Ureter (tissue), 1 donor: ENCODE measurements around the gene STOML3. TPM values are rescaled to one million over a fixed set of nuclear protein-coding genes. Genes with fewer than 3 reads are reported as not detected.
"Not testable (repeated sequence)": the region's sequence is repeated elsewhere in the genome, so short reads cannot be mapped to it uniquely, and the experiment has no call there.

Experiments used
- DNase-seq: peaks from one replicate; pipeline ENCODE4 v3.0.0-alpha.2; 2020; ENCODE audit warnings: low spot score
- total RNA-seq: library from RNA; stranded (reverse); gene quantifications from one replicate; pipeline ENCODE4 v1.2.4, GENCODE V29; 2023
- donor health status: DM: yes; HTN: yes; CAD: no.

STOML3 gene, protein sequence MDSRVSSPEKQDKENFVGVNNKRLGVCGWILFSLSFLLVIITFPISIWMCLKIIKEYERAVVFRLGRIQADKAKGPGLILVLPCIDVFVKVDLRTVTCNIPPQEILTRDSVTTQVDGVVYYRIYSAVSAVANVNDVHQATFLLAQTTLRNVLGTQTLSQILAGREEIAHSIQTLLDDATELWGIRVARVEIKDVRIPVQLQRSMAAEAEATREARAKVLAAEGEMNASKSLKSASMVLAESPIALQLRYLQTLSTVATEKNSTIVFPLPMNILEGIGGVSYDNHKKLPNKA
- not detected for total RNA-seq

DNA sequence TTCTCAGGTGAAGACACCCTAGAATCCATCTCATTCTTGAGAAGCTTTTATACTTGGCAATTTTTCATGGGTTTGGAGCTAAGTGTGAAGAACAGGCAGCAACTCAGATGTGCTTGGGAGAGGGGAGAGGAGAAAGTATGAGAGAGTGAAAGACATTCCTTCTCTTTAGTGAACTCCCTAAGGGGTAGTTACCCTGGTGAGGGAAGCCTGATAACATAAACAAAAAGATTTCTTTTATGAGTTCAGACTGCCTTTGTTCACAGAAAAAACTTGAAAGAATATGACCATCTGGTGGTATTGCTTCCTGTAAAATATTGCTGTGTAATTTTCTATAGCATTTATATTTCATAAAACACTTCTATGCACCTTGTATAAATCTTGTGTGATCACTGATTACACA, at the start of gene STOML3:
TSS of gene STOML3 (minus strand) at position 139 of the 400 bp plus-strand sequence. CDS start at position 29, 110 bp downstream.
- DNase-seq = no peak

DNA sequence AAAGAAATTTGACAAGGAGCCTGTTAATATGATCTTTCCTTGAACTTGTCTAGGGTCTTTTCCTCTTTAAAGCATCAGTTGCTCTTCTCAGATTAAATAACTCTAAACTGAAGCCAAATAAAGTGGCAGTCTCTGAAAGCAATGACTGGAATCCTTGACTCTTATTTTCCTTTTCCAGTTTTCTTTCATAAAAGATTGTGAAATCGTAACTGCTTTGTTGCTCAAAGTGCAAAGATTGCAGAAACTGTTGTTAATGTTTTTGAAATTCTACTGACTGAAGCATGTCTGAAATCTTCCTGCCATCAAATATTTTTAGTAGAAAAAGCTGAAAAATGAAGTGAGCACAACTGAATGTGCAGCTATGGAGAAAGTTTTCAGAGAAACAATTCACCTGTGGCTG, 49.6 kb upstream of the STOML3 start:
- no peak for DNase-seq

DNA sequence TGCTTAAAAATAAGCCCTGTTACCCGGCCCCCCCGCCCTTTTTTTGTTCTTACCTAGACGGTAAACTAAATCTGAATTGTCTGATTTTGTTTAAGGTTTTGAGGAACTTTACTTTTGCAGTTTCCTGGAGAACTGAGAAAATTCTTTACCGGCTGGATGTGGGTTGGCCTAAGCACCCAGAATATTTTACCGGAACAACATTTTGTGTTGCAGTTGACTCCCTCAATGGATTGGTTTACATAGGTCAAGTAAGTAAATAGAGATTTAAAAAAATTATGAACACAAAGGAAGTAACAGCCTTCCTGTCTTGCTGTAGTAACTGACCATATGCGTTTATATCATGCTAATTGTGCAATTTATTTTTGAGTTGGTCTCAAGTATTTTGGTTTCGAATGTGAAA, 48.4 kb upstream of the STOML3 start:
- no peak for DNase-seq

DNA sequence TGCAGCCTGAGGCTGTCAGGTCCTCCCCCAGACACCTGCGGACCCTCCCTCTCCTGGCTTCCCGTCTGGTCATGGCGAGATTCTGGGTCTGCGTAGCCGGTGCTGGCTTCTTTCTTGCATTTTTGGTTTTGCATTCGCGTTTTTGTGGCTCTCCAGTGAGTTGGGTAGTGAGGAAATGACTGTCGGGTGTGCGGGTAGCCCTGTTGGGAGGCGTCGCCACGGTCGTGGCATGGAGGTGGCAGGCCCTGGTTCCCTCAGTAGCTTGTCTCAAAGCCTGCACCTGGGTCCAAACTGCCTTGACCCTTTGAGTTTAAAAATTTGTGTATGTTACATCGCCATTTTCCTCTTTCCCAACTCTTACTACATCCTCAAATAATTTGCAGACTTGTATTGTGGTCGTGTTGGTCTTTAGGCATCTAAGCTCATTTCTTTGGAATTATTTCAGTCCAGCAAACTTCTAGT, 48.0 kb upstream of the STOML3 start:
- DNase-seq = peak; percentile 48

DNA sequence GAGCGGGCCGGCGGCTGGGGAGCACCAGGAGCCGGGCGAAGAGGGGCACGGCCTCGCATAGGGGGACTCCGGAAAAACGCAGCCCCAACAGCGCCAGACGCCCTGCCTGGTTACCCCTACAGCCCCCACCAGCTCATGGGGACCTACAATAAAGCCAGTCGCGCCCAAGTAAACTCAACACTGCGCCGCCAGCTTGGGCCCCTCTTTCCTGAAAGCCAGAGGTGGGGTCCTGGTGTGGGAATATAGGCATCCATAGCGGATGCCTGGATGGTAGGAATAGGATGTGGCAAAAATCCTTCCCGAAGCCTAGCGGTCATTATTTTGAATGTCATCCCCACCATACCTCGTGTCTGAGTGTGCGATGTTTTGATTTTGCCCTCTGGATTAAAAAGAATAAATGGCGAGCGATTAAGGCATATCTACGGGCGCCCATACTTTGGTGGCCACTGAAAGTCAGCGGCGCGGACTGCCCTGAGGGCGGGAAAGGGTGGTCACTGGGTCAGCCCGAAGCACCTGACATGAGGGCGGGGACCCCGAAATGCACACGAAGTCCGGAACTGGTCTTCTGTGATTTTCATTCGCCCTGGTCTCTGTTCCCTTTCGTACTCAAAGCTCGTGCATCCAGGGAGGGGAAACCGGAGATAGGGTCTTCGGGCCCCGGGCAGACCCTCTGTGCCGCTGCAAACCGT, 47.4 kb upstream of the STOML3 start, which contains the start of the genes NHLRC3 and PROSER1:
TSS of gene NHLRC3 (plus strand) at position 577 of the 689 bp plus-strand sequence. CDS start 184 bp downstream, outside the sequence.
TSS of gene PROSER1 (minus strand) at position 210 of the 689 bp plus-strand sequence. CDS start 847 bp downstream, outside the sequence.
- peak; percentile 96 for DNase-seq

DNA sequence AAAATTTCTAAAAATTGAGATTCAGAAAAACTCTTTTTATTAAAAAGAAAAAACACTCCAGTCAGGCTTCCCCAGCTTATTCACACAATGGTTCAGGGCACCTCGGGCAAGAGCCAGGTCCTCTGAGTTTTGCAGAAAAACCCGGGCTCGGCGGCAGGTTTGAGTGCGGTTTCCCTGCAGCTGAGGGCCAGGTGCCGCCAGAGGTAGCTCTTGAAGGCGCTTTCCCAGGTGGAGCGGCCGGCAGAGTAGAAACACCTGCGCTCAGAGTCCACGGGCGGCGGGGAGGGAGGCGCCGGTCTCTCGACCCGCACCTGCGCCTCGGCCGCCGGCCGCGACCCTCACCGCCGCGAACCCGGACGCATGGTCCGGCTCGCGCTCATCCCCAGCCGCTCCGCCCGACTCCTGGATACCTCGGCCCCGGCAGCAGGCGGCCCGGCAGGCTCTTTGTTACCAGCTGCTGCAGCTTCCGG, 46.8 kb upstream of the STOML3 start:
- peak; percentile 52 for DNase-seq

DNA sequence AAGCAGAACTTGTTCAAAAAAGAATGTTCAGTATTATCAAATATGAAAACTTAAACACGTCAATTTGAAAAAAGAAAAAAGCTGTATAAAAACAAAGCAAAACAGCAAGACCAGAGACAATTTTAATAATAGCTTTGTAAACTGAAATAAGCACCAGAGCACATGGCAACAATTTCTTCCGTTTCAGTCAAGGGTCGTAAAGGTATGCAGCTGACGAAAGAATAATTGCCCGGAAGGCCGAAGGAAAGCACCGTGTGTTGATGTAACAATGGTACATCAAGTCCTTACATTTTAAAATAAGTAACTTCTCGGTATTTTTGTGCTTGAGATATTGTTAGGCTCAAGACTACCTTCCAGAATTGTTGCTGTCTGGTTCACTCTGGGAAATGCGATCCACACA, 45.6 kb upstream of the STOML3 start:
- DNase-seq = no peak

DNA sequence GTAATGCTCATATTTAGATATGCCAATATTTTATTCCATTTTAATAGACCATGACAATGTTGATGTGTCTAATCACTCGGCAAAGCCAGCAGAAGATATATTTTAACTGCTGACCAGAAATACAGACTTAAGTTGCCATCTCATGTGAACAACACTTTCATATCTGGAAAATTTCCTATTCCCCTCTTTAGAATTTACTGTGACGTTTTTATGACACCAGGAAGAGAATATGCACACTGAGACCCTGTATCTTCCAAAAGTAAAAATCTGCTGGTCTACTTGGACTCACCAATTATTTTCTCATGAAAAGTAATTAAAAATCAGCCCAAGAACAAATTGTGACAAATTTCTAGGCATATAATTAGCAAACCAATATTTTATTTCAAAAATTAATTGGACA, 45.2 kb upstream of the STOML3 start:
- no peak for DNase-seq

DNA sequence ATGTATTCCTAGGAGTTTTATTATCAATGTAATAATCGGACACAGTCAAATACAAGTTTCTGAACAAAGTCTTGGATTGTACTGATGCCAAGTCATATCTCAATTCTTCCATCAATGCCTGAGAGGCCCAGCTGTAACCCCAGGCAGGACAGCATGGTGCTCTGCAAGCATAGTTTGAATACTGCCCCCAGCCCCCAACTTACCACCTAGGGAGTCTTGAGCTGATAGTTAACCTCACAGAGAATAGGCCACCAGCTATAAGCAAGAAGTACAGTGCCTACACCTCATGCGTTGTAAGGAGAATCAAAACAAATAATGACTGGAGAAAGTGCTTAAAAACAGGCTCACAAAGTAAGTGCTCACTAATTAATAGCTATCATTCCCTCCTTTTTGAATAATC, 44.6 kb upstream of the STOML3 start:
- DNase-seq = no peak

DNA sequence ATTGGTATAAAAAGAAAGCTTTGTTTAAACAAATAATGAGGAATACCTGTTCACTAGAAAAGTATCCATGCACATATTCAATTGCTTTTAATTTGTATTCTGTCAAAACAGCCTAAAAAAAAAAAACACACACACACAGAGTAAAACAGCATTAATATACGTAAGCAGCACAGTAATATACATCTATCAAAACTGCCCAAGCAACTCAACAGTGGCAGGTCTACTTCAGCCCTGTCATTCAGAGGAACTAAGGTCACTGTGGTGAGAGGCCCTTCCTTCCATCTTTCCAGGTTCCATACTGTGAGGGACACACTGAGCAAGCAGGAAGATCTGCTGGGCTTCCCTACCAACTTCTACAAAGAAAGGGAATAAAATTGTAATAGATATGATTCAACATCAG, 43.5 kb upstream of the STOML3 start:
- no peak for DNase-seq

DNA sequence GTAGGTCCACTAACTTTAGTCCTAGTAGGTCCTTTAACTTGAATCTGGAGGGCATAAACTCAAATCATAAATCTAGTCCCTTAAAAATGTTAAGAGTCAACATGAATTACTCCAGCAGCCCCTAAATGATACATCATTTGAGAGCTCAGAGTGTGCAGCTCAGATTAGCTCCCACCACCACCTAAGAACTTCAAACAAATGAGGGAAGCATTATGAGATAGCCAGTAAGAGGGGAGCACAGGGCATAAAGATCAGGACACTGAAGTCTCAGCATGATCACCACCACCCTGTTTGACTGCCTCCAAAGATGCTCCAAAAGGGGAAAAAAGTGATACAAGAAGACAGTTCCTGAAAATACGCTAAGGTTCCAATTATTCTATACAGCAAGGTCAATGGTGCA, 41.5 kb upstream of the STOML3 start:
- DNase-seq = no peak

DNA sequence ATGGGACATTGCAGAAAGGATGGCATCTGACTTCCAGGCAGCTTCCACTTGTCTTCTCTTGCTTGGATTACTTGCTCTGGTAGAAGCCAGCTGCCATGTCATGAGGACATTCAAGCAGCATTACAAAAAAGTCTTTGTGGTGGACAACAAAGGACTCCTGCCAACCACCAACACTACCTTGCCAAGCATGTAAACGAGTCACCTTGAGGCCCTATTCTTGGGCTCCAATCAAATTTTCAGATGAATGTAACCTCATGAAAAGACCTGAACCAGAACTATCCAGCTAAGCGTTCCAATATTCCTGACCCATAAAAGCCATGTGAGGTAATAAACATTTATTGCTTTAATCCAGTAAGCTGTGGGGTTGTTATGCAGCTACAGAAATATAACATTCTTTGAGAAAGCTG, 34.8 kb upstream of the STOML3 start:
- DNase-seq = no peak

DNA sequence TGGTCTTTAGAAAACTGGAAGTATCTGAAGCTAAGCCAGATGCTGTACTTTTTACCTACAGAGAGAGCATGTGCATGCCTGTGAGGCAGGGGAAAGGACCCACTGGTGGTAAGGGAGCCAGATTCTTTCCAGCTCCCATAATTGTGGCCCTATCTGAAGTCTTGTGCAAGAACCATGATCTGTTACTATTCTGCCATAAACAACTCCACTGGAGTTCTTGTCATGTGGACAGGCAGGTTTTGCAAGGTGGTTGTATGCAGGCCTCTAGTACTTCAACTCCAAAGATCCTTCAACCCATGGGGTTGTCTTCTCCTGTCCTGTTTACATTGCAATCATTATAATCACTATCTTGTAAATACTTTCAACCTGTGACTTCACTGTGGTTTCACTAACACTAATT, 33.1 kb upstream of the STOML3 start:
- DNase-seq = no peak

DNA sequence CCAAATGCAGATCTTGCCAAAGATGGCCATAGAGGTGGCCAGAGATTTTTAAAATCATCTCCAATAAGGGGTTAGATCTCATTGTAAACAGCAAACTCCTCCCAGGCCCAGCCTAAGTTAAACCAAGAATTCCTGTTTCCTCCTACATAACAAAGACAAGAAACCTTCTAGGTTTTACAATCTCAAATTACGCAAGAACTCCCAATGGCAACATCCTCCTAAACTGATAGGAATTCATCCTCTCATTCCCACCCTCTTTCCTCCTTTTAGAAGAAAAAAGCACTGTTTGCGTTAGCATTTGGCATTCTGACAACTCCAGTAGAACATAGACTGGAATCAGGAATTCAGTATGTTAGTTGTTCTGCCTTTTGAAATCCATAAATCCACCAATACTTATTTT, 32.7 kb upstream of the STOML3 start:
- no peak for DNase-seq

DNA sequence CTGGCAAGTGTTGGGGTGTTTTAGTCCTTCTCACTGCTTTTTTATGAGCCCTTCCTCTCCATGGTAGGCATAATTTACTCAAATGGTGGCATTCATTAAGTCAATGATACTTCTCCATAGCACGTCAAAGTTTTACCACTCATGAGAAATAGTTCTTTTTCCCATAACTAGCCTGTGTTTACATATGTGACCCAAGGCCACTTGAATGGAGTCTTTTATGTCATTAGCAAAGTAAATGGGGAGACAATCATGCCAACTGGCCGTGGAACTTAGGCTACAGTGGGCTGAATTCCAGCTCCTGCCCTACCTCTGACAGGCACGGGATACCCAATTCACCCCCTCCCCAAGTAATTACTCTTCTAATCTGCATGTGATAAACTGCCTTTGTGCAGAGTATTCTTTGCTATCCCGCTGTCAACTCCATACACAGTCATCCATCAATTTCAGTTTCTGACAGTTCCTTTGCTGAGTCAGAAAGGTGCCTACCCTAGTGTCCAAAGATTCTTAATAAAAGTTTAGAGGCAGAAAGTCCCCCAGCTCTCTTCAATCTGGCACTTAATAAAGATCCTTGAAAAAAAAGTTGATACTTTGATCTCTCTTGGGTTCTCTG, 30.3 kb upstream of the STOML3 start:
- DNase-seq = no peak

DNA sequence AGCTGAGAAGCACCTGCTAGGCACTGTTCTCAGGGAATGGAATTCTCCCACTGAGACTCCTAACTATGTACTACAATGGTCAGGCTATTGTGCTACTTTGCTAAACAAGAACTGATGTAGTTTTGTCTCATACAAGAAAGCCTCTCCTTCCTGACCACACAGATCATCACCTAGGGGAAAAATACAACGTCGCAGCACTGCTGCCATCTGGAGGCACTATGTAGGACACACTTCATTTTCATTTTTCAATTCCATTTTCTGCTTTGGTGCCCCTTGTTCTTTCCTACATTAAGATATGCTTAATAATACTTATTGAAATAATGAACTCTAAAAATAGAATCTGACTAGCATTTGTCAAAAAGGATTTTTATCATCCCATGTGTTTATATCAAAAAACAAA, 26.2 kb upstream of the STOML3 start:
- DNase-seq = no peak

DNA sequence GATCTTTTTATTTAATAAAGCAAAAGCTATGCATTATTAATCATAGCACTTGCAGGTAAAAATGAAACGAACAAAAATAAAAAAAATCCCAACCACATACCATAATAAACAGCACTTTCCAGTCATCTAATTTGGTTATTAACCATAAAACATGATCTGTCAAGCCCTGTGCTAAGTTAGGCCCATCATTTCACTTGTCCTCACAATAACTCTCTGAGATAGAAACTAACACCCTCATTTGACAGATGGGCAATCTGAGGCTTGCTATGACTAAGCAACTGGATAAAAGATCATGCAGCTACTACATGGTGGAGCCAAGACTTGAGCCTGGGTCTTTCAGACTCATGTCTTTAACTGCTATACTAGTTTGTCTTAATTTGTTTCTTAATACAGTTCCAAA, 25.5 kb upstream of the STOML3 start:
- no peak for DNase-seq

DNA sequence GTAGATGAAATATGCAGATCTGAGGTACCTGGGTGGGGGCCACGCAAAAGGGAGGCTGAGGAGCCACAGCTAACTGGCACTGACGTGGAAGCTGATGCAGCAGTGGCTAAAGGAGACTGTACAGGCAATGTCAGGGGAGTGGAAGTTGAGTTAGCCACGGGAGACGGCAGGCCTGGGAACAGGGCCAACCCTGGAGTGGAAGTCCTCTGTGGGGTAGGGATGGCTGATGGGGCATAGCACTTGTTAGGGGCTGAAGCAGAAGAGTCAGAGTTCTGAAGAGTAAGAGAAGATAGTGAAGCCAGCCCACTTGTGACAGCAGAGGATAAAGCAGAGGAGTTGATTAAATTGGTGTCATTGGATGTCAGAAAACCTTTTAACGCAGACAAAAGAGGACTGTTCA, 22.8 kb upstream of the STOML3 start:
- DNase-seq = no peak

DNA sequence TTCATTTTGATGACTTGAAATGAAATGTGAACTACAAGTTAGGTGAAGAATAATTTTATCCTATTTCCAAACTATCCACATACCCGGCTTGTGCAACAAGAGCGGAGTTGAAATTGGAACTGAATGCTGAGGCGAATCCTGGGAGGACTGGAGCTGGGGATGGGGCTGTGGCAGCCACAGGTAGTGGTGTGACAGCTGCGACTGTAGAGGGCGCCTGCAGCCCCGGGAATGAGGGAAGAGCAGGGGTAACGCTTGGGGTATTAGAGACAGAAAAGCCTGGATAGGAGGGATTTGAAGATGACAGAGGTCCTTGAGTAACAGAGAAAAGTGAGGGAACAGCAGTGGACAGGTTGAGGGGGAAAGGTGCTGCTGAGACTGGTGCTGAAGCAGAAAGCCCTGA, 22.0 kb upstream of the STOML3 start:
- no peak for DNase-seq

DNA sequence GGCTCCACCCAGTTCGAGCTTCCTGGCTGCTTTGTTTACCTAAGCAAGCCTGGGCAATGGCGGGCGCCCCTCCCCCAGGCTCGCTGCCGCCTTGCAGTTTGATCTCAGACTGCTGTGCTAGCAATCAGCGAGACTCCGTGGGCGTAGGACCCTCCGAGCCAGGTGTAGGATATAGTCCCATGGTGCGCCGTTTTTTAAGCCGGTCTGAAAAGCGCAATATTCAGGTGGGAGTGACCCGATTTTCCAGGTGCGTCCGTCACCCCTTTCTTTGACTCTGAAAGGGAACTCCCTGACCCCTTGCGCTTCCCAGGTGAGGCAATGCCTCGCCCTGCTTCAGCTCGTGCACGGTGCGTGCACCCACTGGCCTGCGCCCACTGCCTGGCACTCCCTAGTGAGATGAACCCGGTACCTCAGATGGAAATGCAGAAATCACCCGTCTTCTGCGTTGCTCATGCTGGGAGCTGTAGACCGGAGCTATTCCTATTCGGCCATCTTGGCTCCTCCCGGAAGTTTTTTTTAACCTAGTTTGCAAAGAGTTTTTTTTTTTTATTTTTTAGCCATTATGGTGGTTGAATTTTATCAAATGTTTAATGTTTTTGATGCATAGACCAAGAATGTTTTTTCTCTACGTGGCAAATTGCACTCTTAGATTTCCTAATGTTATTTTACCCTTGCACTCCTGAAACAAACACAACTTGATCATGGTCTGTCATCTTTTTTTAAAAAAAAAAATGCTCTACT, 15.9 kb upstream of the STOML3 start:
- DNase-seq = not testable (repeated sequence)

DNA sequence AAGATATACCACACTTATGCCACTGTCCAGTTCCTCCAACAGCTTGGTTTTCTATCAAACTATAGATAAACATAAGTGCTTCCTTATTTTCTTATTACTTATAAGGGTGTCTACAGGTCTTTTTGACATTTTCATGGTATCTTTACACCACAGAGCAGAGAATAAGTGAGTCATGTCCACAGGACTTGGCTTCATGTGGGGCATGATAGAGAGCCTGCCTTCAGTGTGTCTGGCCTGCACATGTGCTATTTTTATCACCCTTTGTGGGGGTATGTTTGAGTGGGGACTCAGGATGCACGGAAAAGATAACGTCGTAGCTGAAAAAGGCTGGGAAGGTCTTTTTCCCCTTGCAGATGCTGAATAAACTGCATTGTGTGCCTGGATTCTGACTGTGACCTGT, 8.1 kb upstream of the STOML3 start:
- no peak for DNase-seq

DNA sequence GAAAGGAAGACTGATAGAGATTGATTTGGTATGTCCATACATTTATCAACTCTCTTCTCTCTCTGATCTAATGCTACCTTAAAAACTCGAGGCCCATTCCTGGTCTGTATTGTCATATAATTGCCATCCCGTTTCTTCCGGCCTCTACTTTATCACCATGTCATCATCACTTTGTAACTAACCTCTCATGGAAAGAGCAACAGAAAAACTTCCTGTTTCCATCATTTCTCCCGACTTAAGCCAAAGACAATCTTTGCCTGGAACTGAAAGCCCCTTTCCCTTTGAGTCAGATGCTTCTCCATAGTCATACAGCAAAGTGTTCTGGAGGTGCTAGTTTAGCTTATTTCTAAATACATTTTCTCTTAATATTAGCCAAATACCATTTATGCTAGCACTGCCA, 2.8 kb upstream of the STOML3 start:
- DNase-seq = no peak
